Stimulated activated naive CD4-positive, alpha-beta T cell treated with Interleukin-2 at 50 U/mL for 16 hours (primary cell): ENCODE results near the gene TACR2.

ENCODE experiments used
- DNase-seq: peaks from one replicate; lab custom pipeline; 2025; lab: John Stamatoyannopoulos, UW

TACR2 gene

DNA sequence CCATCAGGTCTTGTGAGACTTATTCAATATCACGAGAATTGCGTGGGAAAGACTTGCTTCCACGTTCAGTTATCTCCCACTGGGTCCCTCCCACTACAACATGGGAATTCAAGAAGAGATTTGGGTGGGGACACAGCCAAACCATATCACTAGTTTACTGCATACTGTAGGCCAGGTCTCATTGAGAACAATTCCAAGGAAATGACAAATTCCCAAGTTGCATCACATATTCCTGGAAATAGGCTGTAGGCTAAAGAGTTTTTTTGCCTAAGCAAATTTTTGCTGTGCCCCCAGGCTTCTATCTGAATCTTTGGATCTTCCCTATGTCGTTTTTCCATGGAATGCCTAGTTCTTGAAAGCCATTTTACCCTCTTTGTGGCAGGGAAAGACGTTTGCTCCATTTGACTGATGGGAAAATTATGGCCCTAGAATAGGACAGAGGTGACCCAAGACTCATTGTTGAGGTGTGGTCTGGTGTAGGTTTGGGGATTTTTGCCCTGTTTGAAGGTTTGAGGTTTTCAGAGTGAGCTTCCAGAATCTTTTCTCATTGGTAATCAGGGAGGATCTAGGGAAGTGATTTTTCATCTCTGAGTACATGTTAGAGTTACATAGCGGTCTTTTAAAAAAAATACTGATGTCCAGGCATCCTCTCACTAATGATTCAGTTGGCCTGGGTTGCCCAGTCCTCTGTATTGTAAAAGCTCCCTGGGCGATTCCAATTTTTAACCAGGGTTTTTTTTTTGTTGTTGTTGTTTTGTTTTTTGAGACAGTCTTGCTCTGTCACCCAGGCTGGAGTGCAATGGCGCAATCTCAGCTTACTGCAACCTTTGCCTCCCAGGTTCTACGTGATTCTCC is 44.4 kb downstream of the TACR2 start:
- no peak for DNase-seq

DNA sequence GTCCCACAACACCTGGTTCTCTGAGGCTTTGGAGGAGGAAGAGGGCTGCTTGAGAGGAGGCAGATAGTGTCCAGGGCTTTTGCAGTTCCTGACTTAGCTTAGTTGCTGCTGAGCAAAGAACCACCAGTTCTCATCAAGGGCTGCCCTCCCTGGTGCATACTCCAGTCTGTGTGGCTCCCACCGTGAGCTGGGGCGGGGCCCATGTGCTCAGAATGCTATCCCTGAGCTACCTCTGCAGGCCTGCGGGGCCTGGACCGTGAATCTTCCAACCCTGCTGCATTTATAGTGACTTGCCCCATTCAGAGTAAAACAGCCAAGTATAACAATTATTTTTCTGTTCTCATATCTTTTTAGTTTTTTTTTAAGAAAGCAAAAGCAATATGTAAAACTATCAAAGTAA is 49.2 kb downstream of the TACR2 start:
- no peak for DNase-seq

DNA sequence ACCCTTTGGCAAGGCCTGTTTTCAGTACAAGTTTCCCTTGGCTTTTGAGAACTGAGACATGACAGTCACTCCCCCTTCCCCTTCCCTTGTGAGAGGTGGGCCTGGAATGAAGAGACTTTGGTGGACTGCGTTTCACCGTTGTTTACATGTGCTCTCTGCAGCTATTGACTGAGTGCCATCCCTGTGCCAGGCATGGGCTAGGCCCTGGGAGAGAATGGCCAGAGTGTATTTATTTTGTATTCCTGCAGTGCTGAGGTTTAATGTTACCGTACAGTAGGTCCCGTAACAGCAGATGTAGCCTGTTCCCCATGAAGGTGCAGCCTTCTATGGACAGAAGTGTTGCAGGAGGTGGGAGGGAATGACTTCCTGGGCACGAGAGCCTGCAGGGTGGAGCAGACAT is 50.0 kb downstream of the TACR2 start:
- DNase-seq, result no peak

DNA sequence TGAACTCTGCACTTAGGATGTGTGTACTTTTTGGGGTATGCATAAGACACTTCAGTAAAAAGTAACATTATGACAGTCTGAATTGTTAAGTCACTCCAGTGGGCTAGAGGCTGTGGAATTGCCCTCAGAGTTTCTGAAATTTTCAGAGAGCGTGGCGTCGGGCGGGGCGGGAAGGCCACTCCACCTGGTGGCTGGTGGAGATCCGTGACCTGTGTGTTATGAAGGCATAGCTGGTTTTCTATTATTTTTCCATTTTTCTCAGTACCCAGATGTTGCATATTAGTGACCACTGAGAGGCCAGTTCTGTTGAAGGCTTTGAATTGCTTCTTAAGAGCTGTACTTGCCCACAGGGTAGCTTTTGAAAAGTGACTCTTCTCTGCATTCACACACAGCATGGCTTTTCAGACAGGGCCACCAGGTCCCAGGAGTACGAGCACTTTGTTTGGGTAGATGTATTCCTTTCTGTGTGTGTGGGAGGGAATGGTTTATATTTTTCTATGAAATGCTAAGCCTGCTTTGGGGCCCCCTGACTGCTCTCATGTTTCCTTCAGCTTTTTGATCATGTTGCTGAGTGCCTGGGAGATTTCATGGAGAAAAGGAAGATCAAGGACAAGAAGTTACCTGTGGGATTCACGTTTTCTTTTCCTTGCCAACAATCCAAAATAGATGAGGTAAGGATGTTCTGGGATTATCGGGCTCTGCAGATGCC is 52.3 kb downstream of the TACR2 start:
- DNase-seq, result no peak

GRCh38 chr10:69363666-69364065 is 53.1 kb downstream of the TACR2 start:
- DNase-seq, result no peak

- DNase-seq, result no peak
Measured at GRCh38 chr10:69362471-69362954, 54.2 kb downstream of the TACR2 start.

DNA sequence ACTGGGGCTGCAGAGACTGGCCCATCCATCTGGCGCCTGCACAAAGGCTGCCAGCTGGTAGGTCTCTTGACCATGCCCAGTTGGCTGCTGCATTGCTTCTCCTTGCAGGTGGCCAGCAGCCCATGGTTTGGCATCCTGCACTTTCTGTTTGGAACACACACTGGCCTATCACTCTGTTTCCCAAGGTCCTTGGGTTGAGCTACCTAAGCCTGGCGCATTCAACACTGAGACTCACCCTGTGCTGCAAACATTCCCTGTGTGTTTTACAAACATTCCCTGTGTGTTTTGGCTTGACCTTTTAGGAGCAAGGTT is 55.5 kb downstream of the TACR2 start:
- no peak for DNase-seq

DNA sequence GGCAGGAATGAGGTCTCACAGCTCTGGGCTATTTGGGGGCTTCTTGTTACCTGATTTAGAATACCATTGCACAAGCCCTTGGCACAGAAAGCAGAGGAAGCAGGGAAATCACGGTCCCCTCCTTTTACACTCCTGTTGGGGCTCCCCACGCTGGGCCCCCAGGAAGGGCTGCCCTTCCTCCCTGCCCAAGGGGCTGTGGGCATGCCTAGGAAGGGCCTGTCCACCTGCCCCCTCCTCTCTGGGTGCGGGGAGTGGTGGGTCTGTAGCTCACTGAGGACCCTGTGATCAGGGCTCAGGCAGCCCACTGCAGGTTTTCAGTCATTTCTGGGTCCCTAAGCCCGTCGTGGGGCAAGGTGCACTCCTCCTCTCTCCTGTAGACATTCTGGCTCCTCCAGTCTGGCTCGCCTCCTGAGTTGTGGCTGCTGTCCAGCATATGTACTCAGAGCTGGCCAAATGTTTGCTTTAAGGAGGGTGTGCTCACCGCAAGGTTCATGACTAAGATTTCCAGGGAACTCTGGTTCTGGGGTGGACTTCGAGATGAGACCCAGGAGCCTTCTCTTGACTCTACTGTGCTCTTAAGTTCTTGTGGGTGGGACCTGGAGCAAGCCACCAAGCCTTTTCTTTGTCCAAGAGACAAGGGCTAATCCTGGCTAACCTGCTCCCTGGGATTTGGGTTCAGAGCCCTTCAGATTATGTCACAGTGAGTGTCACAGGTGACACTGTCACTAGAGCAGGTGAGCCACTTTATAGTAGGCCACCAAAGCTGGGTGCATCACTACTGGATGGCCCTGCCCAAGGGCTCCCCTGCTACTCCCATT is 56.0 kb downstream of the TACR2 start:
- no peak for DNase-seq

- DNase-seq, result no peak
Measured at GRCh38 chr10:69359594-69359993, 57.1 kb downstream of the TACR2 start.

DNA sequence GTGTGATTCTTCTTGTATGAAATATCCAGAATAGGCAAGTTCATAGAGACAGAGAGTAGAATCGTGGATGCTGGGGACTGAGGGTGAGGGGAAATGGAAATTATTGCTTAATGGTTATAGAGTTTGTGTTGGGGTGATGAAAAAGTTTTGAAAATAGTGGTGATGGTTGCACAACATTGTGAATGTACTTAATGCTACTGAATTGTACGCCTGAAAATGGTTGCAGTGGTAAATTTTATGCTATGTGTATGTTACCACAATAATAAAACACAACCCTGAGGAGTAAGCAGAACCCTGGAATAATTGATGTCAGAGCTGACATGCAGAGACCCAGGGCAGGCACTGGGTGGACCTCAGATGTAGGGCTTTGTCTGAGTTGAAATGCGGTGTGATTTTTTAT is 57.6 kb downstream of the TACR2 start:
- DNase-seq, result no peak

- DNase-seq, result no peak
Measured at GRCh38 chr10:69358148-69358795, 58.4 kb downstream of the TACR2 start.

DNA sequence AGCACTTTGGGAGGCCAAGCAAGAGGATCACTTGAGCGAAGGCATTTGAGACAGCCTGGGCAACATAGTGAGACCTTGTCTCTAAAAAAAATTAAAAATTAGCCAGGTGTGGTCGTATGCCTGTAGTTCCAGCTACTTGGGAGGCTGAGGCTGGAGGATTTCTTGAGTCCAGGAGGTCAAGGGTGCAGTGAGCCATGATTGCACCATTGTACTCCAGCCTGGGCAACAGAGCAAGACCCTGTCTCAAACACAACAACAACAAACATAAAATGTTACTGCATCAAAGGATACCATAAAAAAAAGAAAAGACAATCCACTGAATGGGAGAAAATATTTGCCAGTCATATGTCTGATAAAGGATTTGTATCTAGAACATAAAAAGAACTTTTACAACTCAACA is 60.5 kb downstream of the TACR2 start:
- no peak for DNase-seq

DNA sequence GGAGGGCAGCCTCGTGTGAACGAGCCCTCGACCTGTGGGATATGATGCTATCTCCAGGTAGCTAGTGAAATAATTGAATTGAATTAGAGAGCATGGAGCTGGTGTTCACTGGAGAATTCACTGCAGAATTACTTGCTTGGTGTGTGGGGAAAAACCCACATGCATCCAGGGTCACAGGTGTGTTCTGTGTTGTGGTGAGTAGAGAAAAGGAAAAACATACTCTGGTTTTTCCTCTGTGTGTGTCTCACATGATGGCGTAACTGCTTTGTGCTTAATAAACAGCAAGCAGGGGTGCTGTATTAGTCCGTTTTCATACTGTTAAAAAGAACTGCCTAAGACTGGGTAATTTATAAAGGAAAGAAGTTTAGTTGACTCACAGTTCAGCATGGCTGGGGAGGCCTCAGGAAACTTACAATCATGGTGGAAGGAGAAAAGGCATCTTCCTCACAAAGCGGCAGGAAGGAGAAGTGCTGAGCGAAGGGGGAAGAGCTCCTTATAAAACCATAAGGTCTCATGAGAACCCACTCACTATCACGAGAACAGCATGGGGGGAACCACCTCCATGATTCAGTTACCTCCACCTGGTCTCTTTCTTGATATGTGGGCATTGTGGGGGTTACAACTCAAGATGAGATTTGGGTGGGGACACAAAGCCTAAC is 62.6 kb downstream of the TACR2 start:
- DNase-seq, result no peak
